ENCODE measurements around the gene FGGY. TPM values are rescaled to one million over a fixed set of nuclear protein-coding genes. Genes with fewer than 3 reads are reported as not detected.
"Not testable (repeated sequence)": the region's sequence is repeated elsewhere in the genome, so short reads cannot be mapped to it uniquely, and the experiment has no call there.

The FGGY gene
- 1 to 10 TPM; 8.5 to 9.4 TPM for total RNA-seq

- POLR2A ChIA-PET, result interaction anchor here (0.5 to 2.3 kb wide), 11 partner anchors 19 to 644 kb away, joined by 3 to 21 read pairs (median 3); partner anchors contain the start of gene JUN
- Mint-ChIP-seq H3K27ac (peak within 1 kb of the TSS; percentile 90), H3K27me3 (ENCODE audit: low read depth) (no peaks in the 10 kb centered on the region), H3K4me1 (ENCODE audit: low read depth) (peaks cover 30% of the 10 kb centered on the region), H3K36me3 (ENCODE audit: low read depth) (peaks cover 3% of the 10 kb centered on the region), H3K4me3 (peak within 1 kb of the TSS; percentile 88), H3K9me3 (ENCODE audit: insufficient read depth) (no peaks in the 10 kb centered on the region)
- CTCF ChIA-PET, result interaction anchor here (0.9 to 2.0 kb wide), 7 partner anchors 12 to 750 kb away, joined by 3 to 9 read pairs (median 4); partner anchors contain the start of gene JUN
- peak; percentile 97 for ATAC-seq
- DNase-seq, result peak; percentile 94
Observed at GRCh38 chr1:59296358-59297256, at the start of gene FGGY. Gene FGGY, plus strand, starts transcription at chr1:59297094. Its CDS starts 24,456 bp downstream, at chr1:59321550.

- Mint-ChIP-seq H3K9me3 (ENCODE audit: insufficient read depth) (peaks cover 8% of the 10 kb centered on the region), H3K27me3 (ENCODE audit: low read depth) (no peaks in the 10 kb centered on the region), H3K36me3 (ENCODE audit: low read depth) (no peaks in the 10 kb centered on the region), H3K4me3 (no peak overlapping the region), H3K27ac (no peak overlapping the region), H3K4me1 (ENCODE audit: low read depth) (no peaks in the 10 kb centered on the region)
- ChIA-PET POLR2A (no interaction called here), CTCF (no interaction called here)
- ATAC-seq, result no peak
- DNase-seq, result no peak
Observed at GRCh38 chr1:59248758-59249157, 48.1 kb upstream of the FGGY start.

- no peaks in the 10 kb centered on the region for H3K4me1 Mint-ChIP-seq (ENCODE audit: low read depth)
- CTCF ChIA-PET, result no interaction called here
- no peak overlapping the region for H3K27ac Mint-ChIP-seq
- ATAC-seq (no peak), DNase-seq (no peak)
- no peaks in the 10 kb centered on the region for H3K36me3 Mint-ChIP-seq (ENCODE audit: low read depth)
- H3K9me3 Mint-ChIP-seq (ENCODE audit: insufficient read depth), result peaks cover 8% of the 10 kb centered on the region
- no peak overlapping the region for H3K4me3 Mint-ChIP-seq
- no peaks in the 10 kb centered on the region for H3K27me3 Mint-ChIP-seq (ENCODE audit: low read depth)
- POLR2A ChIA-PET, result no interaction called here
Observed at GRCh38 chr1:59249396-59250137, 47.3 kb upstream of the FGGY start.

GRCh38 chr1:59251061-59251460 lies 45.8 kb upstream of the FGGY start:
- POLR2A ChIA-PET; ATAC-seq; H3K27me3 Mint-ChIP-seq (ENCODE audit: low read depth); H3K4me1 Mint-ChIP-seq (ENCODE audit: low read depth); H3K4me3 Mint-ChIP-seq; DNase-seq; H3K27ac Mint-ChIP-seq; H3K9me3 Mint-ChIP-seq (ENCODE audit: insufficient read depth); CTCF ChIA-PET; H3K36me3 Mint-ChIP-seq (ENCODE audit: low read depth): not testable (repeated sequence)

GRCh38 chr1:59256429-59256828 lies 40.5 kb upstream of the FGGY start:
- ATAC-seq; CTCF ChIA-PET; H3K27me3 Mint-ChIP-seq (ENCODE audit: low read depth); DNase-seq; H3K36me3 Mint-ChIP-seq (ENCODE audit: low read depth); H3K27ac Mint-ChIP-seq; H3K4me1 Mint-ChIP-seq (ENCODE audit: low read depth); POLR2A ChIA-PET; H3K4me3 Mint-ChIP-seq; H3K9me3 Mint-ChIP-seq (ENCODE audit: insufficient read depth): not testable (repeated sequence)

- DNase-seq (no peak), ATAC-seq (no peak)
- no peak overlapping the region for H3K4me3 Mint-ChIP-seq
- H3K27ac Mint-ChIP-seq, result no peak overlapping the region
- CTCF ChIA-PET, result interaction anchor here (1.1 kb wide), 1 partner anchor 400 kb away, joined by 3 read pairs; no protein-coding TSS in a partner anchor
- H3K36me3 Mint-ChIP-seq (ENCODE audit: low read depth), result no peaks in the 10 kb centered on the region
- H3K27me3 Mint-ChIP-seq (ENCODE audit: low read depth), result no peaks in the 10 kb centered on the region
- no peaks in the 10 kb centered on the region for H3K4me1 Mint-ChIP-seq (ENCODE audit: low read depth)
- POLR2A ChIA-PET, result no interaction called here
- H3K9me3 Mint-ChIP-seq (ENCODE audit: insufficient read depth), result no peaks in the 10 kb centered on the region
Observed at GRCh38 chr1:59258412-59259032, 38.4 kb upstream of the FGGY start.

- DNase-seq (no peak), ATAC-seq (no peak)
- ChIA-PET CTCF (no interaction called here), POLR2A (no interaction called here)
- no peak overlapping the region for H3K27ac Mint-ChIP-seq
- no peaks in the 10 kb centered on the region for H3K36me3 Mint-ChIP-seq (ENCODE audit: low read depth)
- no peak overlapping the region for H3K4me3 Mint-ChIP-seq
- no peaks in the 10 kb centered on the region for H3K4me1 Mint-ChIP-seq (ENCODE audit: low read depth)
- no peaks in the 10 kb centered on the region for H3K27me3 Mint-ChIP-seq (ENCODE audit: low read depth)
- no peaks in the 10 kb centered on the region for H3K9me3 Mint-ChIP-seq (ENCODE audit: insufficient read depth)
Observed at GRCh38 chr1:59261537-59261936, 35.4 kb upstream of the FGGY start.

GRCh38 chr1:59262631-59263030 lies 34.3 kb upstream of the FGGY start:
- Mint-ChIP-seq H3K27ac (no peak overlapping the region), H3K36me3 (ENCODE audit: low read depth) (no peaks in the 10 kb centered on the region), H3K27me3 (ENCODE audit: low read depth) (no peaks in the 10 kb centered on the region), H3K4me1 (ENCODE audit: low read depth) (no peaks in the 10 kb centered on the region), H3K4me3 (no peak overlapping the region), H3K9me3 (ENCODE audit: insufficient read depth) (no peaks in the 10 kb centered on the region)
- DNase-seq (no peak), ATAC-seq (no peak)
- CTCF ChIA-PET, result no interaction called here
- POLR2A ChIA-PET, result no interaction called here

GRCh38 chr1:59263111-59263510 lies 33.8 kb upstream of the FGGY start:
- ATAC-seq, result no peak
- Mint-ChIP-seq H3K9me3 (ENCODE audit: insufficient read depth) (no peaks in the 10 kb centered on the region), H3K27me3 (ENCODE audit: low read depth) (no peaks in the 10 kb centered on the region), H3K36me3 (ENCODE audit: low read depth) (no peaks in the 10 kb centered on the region), H3K4me3 (no peak overlapping the region), H3K4me1 (ENCODE audit: low read depth) (no peaks in the 10 kb centered on the region), H3K27ac (no peak overlapping the region)
- no peak for DNase-seq
- POLR2A ChIA-PET, result no interaction called here
- CTCF ChIA-PET, result no interaction called here

GRCh38 chr1:59265622-59266021 lies 31.3 kb upstream of the FGGY start:
- no peaks in the 10 kb centered on the region for H3K27me3 Mint-ChIP-seq (ENCODE audit: low read depth)
- H3K9me3 Mint-ChIP-seq (ENCODE audit: insufficient read depth), result no peaks in the 10 kb centered on the region
- ChIA-PET CTCF (interaction anchor here (1.4 kb wide), 1 partner anchor 493 kb away, joined by 3 read pairs; no protein-coding TSS in a partner anchor), POLR2A (no interaction called here)
- no peak overlapping the region for H3K4me3 Mint-ChIP-seq
- DNase-seq (no peak), ATAC-seq (no peak)
- H3K4me1 Mint-ChIP-seq (ENCODE audit: low read depth), result no peaks in the 10 kb centered on the region
- no peaks in the 10 kb centered on the region for H3K36me3 Mint-ChIP-seq (ENCODE audit: low read depth)
- H3K27ac Mint-ChIP-seq, result no peak overlapping the region

GRCh38 chr1:59266180-59266926 lies 30.5 kb upstream of the FGGY start:
- ChIA-PET POLR2A (no interaction called here), CTCF (interaction anchor here (1.4 kb wide), 1 partner anchor 493 kb away, joined by 3 read pairs; no protein-coding TSS in a partner anchor)
- no peaks in the 10 kb centered on the region for H3K36me3 Mint-ChIP-seq (ENCODE audit: low read depth)
- H3K27me3 Mint-ChIP-seq (ENCODE audit: low read depth), result no peaks in the 10 kb centered on the region
- ATAC-seq (no peak), DNase-seq (no peak)
- H3K4me3 Mint-ChIP-seq, result no peak overlapping the region
- H3K4me1 Mint-ChIP-seq (ENCODE audit: low read depth), result no peaks in the 10 kb centered on the region
- H3K9me3 Mint-ChIP-seq (ENCODE audit: insufficient read depth), result peaks cover 3% of the 10 kb centered on the region
- no peak overlapping the region for H3K27ac Mint-ChIP-seq

Data from activated CD8-positive, alpha-beta T cell treated with anti-CD3 and anti-CD28 coated beads, Interleukin-2, amount 10 ng/mL, durations not matched to agents 7 days and 5 days (primary cell).